IPS-18c (cell line): ENCODE results near the gene AQP11.

Experiments used
- H3K4me3 ChIP-seq: 2 replicates; pipeline ENCODE4 v1.7.0; 2013; ENCODE audit warnings: low read depth, mild to moderate bottlenecking, low read length, moderate library complexity; ENCODE audit not compliant: insufficient read depth
- H3K9me3 ChIP-seq: one replicate; pipeline ENCODE4 v1.6.1; 2013; ENCODE audit warnings: mild to moderate bottlenecking, low read length, moderate library complexity; ENCODE audit not compliant: control insufficient read depth, insufficient read depth

Gene AQP11

DNA sequence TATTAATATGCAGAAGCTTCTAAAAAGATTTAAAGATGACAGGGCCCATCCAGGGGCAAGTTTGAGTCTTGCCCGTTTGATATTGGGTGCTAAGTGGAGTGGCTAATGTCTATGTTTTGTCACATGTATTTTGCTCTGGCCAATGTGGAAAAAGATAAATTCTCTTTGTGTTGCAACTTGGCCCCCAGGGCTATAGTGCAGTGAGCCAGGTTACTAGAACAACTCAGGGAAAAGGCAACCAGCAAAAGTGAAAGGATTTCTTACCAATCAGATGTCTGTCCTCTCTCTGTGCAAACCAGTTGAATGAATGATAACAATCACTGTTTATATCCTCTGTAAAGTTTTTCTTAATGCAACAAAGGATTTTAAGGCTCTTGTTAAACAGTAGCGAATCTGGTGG lies 52.5 kb downstream of the AQP11 start:
- no peak overlapping the region for H3K4me3 ChIP-seq

DNA sequence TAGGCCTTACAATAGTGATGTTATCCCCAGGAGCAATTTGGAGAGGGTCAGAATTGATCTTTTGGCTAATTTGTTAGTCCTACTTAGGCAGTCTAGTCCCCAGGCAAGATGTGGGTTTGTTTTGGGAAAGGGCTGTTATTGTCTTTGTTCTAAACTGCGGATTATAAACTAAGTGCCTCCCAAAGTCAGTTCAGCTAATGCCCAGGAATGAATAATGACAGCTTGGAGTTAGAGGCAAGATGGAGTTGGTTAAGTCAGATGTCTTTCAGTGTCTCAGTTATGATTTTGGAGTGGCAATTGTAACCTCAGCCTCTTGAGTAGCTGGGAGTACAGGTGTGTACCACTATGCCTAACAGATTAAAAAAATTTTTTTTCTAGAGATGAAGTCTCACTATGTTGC lies 55.1 kb downstream of the AQP11 start:
- no peak overlapping the region for H3K4me3 ChIP-seq
- peaks cover 2% of the 10 kb centered on the region for H3K9me3 ChIP-seq

More for the DNA sequence above, 52.5 kb downstream of the AQP11 start:
- H3K9me3 ChIP-seq, result peaks cover 2% of the 10 kb centered on the region

DNA sequence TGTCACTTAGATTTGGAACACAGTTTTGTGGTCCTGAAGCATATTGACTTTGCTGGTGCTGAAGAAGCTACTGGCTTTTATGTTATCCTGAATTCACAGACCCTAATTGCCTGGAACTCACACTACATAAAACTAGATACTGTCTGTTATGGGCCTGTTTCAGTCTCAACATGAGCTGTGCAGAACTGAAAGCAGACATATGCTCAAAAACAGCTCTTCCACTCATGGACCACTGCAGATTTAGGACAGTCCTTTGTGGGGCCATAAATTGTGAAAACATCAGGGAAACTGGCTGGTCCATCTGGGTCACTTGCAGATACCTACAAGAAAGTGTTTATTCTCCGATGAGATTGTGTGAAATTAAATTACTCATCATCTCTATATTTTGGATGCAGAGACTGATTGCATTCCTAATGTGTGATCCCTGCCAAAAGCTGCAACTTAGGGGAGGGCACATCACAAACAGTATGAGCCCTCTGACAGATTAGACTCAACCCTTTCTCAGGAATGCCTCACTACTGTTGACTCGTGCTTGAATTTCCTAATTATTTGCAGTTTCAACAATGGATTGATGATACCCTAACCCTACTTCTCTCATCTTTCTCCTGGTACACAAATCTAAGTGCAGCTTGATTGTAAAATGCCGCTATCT lies 58.0 kb downstream of the AQP11 start:
- Histone ChIP-seq H3K4me3 (no peak overlapping the region), H3K9me3 (peaks cover 2% of the 10 kb centered on the region)

DNA sequence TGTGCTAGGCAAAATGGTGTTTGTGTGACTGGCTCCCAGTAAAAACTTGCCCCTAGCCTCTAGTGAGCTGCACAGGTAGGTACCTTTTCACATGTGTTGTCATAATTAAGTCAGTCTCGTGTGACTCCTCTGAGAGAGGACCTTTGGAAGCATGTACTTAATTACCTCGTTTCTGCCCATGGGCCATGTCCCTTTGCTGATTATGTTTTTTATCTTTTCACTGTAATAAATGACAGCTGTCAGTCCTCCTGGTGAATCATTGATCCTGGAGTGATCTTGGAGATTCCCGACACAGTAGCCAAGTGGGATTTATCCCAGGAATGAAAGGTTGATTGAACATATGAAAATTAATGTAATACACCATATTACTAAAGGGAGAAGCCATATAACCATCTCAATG lies 60.4 kb downstream of the AQP11 start:
- Histone ChIP-seq H3K9me3 (peaks cover 2% of the 10 kb centered on the region), H3K4me3 (no peak overlapping the region)

DNA sequence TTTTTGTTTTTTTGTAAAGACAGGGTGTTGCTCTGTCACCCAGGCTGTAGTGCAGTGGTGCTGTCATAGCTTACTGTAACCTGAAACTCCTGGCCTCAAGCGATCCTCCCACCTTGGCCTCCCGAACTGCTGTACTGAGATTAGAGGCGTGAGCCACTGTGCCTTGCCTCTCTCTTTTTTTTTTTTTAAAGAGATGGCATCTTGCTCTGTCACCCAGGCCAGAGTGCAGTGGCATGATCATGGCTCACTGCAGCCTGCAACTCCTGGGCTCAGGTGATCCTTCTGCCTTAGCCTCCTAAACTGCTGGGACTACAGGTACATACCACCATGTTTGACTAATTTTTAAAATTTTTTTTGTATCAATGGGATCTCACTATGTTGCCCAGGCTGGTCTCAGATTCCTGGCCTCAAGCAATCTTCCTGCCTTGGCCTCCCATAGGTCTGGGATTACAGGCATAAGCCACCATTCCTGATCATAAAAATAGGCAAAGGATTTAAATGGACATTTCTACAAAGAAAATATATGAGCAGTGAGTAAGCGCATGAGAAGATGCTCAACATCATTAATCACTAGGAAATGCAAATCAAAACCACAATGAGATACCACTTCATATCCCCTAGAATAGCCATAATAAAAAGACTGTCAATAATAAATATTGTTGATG lies 65.1 kb downstream of the AQP11 start:
- H3K4me3 ChIP-seq, result no peak overlapping the region
- no peaks in the 10 kb centered on the region for H3K9me3 ChIP-seq

DNA sequence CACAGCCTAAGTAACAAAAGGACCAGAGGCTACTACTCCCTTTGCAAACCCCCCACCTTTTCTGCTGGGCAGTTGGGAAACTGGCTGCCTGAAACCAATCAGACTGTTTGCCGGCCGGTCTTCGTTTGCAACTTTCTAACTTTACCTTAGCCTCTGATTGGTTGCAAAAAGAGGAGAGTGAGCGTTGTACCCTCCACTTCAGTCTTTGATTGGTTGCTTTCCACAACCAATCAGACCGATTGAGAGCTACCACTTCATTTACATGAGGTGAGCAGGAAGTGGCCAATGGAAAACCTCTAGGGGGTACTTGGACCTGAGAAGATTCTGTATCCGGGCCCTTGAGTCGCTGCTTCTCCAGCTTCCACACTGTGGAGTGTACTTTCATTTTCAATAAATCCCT lies 66.6 kb downstream of the AQP11 start:
- Histone ChIP-seq H3K4me3 (no peak overlapping the region), H3K9me3 (no peaks in the 10 kb centered on the region)

DNA sequence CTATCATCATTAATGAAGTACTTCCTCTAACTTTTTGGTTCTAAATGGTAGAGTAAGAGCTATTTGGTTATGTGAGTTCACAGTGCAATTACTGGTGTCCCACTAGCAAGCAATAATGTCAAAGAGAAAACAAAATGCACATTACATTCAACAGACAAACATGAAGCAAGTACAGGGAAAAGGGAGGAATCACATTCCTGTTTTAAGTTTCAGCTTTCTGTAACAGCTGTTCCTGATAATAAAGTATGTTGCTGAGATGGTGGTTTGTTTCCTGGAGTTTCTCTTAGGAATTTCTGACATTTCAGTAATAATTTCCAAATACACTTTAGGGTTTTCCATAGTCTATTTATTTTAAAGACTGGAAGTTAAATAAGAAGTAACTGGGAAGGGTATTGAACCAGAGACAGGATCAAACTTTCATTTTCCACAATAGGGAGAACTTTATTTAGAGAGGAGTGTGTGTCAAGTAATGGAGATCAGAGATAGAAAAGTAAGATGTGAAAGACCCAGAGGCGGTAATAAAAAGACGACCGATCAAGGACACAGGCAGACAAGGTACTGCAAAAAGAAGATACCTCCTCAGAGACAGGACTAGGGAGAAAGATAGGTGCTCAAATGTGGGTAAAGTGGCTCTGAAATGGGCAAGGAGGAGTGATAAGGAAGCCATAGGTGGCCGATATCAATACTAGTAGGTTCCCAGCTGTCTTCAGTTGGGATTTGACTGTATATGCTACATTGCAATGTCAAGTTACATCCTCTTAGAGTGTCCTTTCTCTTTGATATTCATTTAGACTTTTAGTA lies 68.7 kb downstream of the AQP11 start:
- Histone ChIP-seq H3K4me3 (no peak overlapping the region), H3K9me3 (no peaks in the 10 kb centered on the region)
